Kidney epithelial cell (primary cell): ENCODE measurements around the gene CDC27. TPM values are rescaled to one million over a fixed set of nuclear protein-coding genes. Genes with fewer than 3 reads are reported as not detected.
A peak's percentile ranks its signal among the peaks of the same experiment; 100 is the strongest.
"Not testable (repeated sequence)": the region's sequence is repeated elsewhere in the genome, so short reads cannot be mapped to it uniquely, and the experiment has no call there.

ENCODE experiments used
- DNase-seq: peaks from one replicate; pipeline ENCODE4 v3.0.0-alpha.2; 2010; ENCODE audit warnings: low read depth
- H3K27me3 ChIP-seq: 2 replicates; pipeline ENCODE4 v1.6.0; 2011; ENCODE audit warnings: low read length; ENCODE audit not compliant: control insufficient read depth, insufficient read depth
- H3K36me3 ChIP-seq: 2 replicates; pipeline ENCODE4 v1.5.1; 2011; ENCODE audit warnings: low read length; ENCODE audit not compliant: control insufficient read depth, insufficient read depth
- H3K4me3 ChIP-seq: 2 replicates; pipeline ENCODE4 v1.5.1; 2011; ENCODE audit warnings: low read depth, mild to moderate bottlenecking, control low read depth, low read length
- total RNA-seq: library from RNA; depleted of rRNA; stranded (reverse); fragments of >200 nt; gene quantifications from 2 replicates; pipeline ENCODE4 v1.2.3, GENCODE V29; 2015
- TF ChIP-seq, protein P1 (sequence below): IDR thresholded peaks from 2 replicates; pipeline ENCODE4 v1.5.1; 2011; ENCODE audit warnings: mild to moderate bottlenecking, moderate library complexity, low read length, control low read depth, inconsistent platforms; ENCODE audit not compliant: insufficient read depth, poor library complexity, severe bottlenecking

Gene CDC27
- total RNA-seq, 1 donor from 2014 or later: 62.7 TPM

DNA sequence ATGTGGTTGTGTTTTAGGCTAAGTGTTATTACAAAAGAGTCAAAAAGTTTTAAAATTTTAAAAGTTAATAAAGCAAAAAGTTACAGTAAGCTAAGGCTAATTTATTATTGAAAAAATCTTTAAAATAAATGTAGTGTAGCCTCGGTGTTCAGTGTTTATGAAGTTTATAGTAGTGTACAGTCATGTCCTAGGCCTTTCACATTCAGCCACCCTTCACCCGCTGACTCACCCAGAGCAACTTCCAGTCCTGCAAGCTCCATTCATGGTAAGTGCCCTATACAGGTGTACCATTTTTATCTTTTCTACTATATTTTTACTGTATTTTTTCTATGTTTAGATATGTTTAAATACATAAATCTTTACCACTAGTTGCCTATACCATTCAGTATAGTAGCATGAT is 111.5 kb downstream of the CDC27 start:
- Histone ChIP-seq H3K27me3 (no peaks in the 10 kb centered on the region), H3K4me3 (no peak overlapping the region), H3K36me3 (no peaks in the 10 kb centered on the region)
- DNase-seq: no peak
- TF ChIP-seq, protein P1, sequence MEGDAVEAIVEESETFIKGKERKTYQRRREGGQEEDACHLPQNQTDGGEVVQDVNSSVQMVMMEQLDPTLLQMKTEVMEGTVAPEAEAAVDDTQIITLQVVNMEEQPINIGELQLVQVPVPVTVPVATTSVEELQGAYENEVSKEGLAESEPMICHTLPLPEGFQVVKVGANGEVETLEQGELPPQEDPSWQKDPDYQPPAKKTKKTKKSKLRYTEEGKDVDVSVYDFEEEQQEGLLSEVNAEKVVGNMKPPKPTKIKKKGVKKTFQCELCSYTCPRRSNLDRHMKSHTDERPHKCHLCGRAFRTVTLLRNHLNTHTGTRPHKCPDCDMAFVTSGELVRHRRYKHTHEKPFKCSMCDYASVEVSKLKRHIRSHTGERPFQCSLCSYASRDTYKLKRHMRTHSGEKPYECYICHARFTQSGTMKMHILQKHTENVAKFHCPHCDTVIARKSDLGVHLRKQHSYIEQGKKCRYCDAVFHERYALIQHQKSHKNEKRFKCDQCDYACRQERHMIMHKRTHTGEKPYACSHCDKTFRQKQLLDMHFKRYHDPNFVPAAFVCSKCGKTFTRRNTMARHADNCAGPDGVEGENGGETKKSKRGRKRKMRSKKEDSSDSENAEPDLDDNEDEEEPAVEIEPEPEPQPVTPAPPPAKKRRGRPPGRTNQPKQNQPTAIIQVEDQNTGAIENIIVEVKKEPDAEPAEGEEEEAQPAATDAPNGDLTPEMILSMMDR: no peak

- Histone ChIP-seq H3K4me3 (no peak overlapping the region), H3K27me3 (no peaks in the 10 kb centered on the region), H3K36me3 (no peaks in the 10 kb centered on the region)
- DNase-seq: no peak
- TF ChIP-seq, protein P1: no peak
Measured at GRCh38 chr17:47076171-47076570, 112.9 kb downstream of the CDC27 start.

DNA sequence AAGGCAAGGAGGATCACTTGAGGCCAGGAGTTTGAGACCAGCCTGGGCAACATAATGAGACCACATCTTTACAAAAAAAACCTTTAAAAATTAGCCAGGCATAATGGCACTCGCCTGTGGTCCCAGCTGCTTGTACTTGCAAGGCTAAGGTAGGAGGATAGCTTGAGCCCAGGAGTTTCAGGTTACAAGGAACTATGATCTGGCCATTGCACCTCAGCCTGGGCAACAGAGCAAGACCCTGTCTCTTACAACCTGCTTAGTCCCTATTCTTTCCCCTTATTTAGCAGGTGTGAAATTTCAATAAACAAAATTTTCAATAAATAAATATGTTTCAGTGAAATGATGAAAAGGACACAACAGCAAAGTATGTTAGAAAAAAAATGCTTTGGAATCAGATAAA is 114.7 kb downstream of the CDC27 start:
- DNase-seq, H3K36me3 ChIP-seq, H3K27me3 ChIP-seq, H3K4me3 ChIP-seq: not testable (repeated sequence)

- not testable (repeated sequence) for H3K36me3 ChIP-seq, H3K27me3 ChIP-seq, DNase-seq, H3K4me3 ChIP-seq
Measured at GRCh38 chr17:47073629-47074028, 115.5 kb downstream of the CDC27 start.

DNA sequence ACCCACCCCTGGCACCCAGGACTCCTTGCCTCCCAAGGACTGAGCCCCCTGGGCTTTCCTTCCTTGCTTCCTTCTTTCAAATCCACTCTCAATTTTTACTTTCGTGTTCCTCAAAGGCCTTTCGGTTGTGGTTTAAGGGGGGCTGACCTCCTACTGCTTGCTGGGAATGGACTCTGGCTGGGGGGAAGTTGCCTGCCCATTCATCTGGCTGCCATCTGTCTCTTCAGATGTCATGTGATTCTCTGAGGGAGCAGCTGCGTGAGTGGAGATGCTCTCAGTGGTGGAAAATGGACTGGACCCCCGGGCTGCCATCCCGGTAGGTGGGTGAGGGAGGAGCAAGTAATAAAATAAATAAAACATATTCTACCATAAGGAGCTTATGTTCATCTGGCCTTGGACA is 116.2 kb downstream of the CDC27 start:
- Histone ChIP-seq H3K27me3 (no peaks in the 10 kb centered on the region), H3K36me3 (no peaks in the 10 kb centered on the region), H3K4me3 (no peak overlapping the region)
- TF ChIP-seq, protein P1: no peak
- no peak for DNase-seq

- H3K4me3 ChIP-seq, H3K36me3 ChIP-seq, H3K27me3 ChIP-seq, DNase-seq: not testable (repeated sequence)
Measured at GRCh38 chr17:47071171-47071570, 117.9 kb downstream of the CDC27 start.

GRCh38 chr17:47070266-47070665 is 118.8 kb downstream of the CDC27 start:
- H3K4me3 ChIP-seq, H3K27me3 ChIP-seq: not testable (repeated sequence)
- peak; percentile 65 for DNase-seq

More at GRCh38 chr17:47070266-47070665, 118.8 kb downstream of the CDC27 start:
- not testable (repeated sequence) for H3K36me3 ChIP-seq

Other genes starting within 250 kb of the CDC27 start
- not detected in 2 replicates for gene RPRML, start 210.0 kb downstream of the CDC27 start, total RNA-seq
- gene MYL4, start 20.1 kb upstream of the CDC27 start, total RNA-seq: not detected in 2 replicates
- gene ITGB3, start 64.5 kb upstream of the CDC27 start, total RNA-seq: 174 and 183 TPM in 2 replicates
- gene EFCAB13, start 134.7 kb upstream of the CDC27 start, total RNA-seq: 6.7 and 9.2 TPM in 2 replicates